ENCODE results near the gene SLC30A2. TPM values are rescaled to one million over a fixed set of nuclear protein-coding genes. Genes with fewer than 3 reads are reported as not detected.

SLC30A2 gene
- total and polyA plus RNA-seq, 9 of the 15 experiments (the other 6 are each of a cell fraction or from before 2014, with no cell fraction given): 0.01 to 0.18 (median 0.06) TPM; not detected in 3

- TF ChIP-seq MYNN (IDR thresholded peaks at IDR 0.05) (no peak; the same call in 1 of the 2 replicates), MYNN (CRISPR knock-in tag; IDR thresholded peaks at IDR 0.05) (no peak), U2AF2 (optimal IDR thresholded peaks at IDR 0.05; ENCODE audit: low read depth, low read length) (no peak), NR2C2 (CRISPR knock-in tag; IDR thresholded peaks at IDR 0.05) (peak; percentile 64; the same call in 1 of the 2 replicates), NR2C2 (tag; IDR thresholded peaks at IDR 0.05) (0 out of 2 replicates have a peak, but pooled peaks have one; percentile 31), ZNF695 (CRISPR knock-in tag; IDR thresholded peaks at IDR 0.05) (no peak), ZNF436 (CRISPR knock-in tag; IDR thresholded peaks at IDR 0.05) (0 out of 2 replicates have a peak, but pooled peaks have one; percentile 65), ETV5 (CRISPR knock-in tag; IDR thresholded peaks at IDR 0.05; ENCODE audit: low read depth) (peak; percentile 76; the same call in 1 of the 2 replicates), LEF1 (IDR thresholded peaks at IDR 0.05) (no peak), ZNF253 (CRISPR knock-in tag; conservative IDR thresholded peaks at IDR 0.05) (0 out of 2 replicates have a peak, but pooled peaks have one; percentile 6), EZH2 (IDR thresholded peaks at IDR 0.05; ENCODE audit: borderline replicate concordance, low read depth, low read length) (no peak), SNRNP70 (optimal IDR thresholded peaks at IDR 0.05; ENCODE audit: low read depth, low read length) (no peak), PPARD (CRISPR knock-in tag; IDR thresholded peaks at IDR 0.05) (no peak), ZNF398 (CRISPR knock-in tag; IDR thresholded peaks at IDR 0.05) (no peak), ZNF146 (CRISPR knock-in tag; IDR thresholded peaks at IDR 0.05; ENCODE audit: unreplicated experiment) (peak; percentile 21), NBN (IDR thresholded peaks at IDR 0.05; ENCODE audit: low read depth) (no peak), ZNF586 (CRISPR knock-in tag; conservative IDR thresholded peaks at IDR 0.05) (no peak), ZFPM2 (CRISPR knock-in tag; IDR thresholded peaks at IDR 0.05) (no peak), ARHGAP35 (IDR thresholded peaks at IDR 0.05; ENCODE audit: partially characterized antibody) (no peak), MIER1 (IDR thresholded peaks at IDR 0.05; ENCODE audit: low read depth) (peak; percentile 30; the same call in 1 of the 2 replicates)
- TF ChIP-seq, protein P1, sequence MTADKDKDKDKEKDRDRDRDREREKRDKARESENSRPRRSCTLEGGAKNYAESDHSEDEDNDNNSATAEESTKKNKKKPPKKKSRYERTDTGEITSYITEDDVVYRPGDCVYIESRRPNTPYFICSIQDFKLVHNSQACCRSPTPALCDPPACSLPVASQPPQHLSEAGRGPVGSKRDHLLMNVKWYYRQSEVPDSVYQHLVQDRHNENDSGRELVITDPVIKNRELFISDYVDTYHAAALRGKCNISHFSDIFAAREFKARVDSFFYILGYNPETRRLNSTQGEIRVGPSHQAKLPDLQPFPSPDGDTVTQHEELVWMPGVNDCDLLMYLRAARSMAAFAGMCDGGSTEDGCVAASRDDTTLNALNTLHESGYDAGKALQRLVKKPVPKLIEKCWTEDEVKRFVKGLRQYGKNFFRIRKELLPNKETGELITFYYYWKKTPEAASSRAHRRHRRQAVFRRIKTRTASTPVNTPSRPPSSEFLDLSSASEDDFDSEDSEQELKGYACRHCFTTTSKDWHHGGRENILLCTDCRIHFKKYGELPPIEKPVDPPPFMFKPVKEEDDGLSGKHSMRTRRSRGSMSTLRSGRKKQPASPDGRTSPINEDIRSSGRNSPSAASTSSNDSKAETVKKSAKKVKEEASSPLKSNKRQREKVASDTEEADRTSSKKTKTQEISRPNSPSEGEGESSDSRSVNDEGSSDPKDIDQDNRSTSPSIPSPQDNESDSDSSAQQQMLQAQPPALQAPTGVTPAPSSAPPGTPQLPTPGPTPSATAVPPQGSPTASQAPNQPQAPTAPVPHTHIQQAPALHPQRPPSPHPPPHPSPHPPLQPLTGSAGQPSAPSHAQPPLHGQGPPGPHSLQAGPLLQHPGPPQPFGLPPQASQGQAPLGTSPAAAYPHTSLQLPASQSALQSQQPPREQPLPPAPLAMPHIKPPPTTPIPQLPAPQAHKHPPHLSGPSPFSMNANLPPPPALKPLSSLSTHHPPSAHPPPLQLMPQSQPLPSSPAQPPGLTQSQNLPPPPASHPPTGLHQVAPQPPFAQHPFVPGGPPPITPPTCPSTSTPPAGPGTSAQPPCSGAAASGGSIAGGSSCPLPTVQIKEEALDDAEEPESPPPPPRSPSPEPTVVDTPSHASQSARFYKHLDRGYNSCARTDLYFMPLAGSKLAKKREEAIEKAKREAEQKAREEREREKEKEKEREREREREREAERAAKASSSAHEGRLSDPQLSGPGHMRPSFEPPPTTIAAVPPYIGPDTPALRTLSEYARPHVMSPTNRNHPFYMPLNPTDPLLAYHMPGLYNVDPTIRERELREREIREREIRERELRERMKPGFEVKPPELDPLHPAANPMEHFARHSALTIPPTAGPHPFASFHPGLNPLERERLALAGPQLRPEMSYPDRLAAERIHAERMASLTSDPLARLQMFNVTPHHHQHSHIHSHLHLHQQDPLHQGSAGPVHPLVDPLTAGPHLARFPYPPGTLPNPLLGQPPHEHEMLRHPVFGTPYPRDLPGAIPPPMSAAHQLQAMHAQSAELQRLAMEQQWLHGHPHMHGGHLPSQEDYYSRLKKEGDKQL (CRISPR knock-in tag; IDR thresholded peaks at IDR 0.05; ENCODE audit: borderline replicate concordance): no peak
- TF ChIP-seq, protein P2, sequence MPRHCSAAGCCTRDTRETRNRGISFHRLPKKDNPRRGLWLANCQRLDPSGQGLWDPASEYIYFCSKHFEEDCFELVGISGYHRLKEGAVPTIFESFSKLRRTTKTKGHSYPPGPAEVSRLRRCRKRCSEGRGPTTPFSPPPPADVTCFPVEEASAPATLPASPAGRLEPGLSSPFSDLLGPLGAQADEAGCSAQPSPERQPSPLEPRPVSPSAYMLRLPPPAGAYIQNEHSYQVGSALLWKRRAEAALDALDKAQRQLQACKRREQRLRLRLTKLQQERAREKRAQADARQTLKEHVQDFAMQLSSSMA (CRISPR knock-in tag; IDR thresholded peaks at IDR 0.05): no peak
Observed at GRCh38 chr1:26035203-26035958, 10.5 kb downstream of the SLC30A2 start (continued).
